ENCODE results near the gene AP1S3. TPM values are rescaled to one million over a fixed set of nuclear protein-coding genes. Genes with fewer than 3 reads are reported as not detected.

The AP1S3 gene
- total and polyA plus RNA-seq, 4 experiments from 2014 or later, result 0.96 to 2.6 (median 1.2) TPM

- peaks cover 0 to 2% (median under 1%) of the 10 kb centered on the region in 4 donors for H3K4me1 Mint-ChIP-seq
- H3K4me3 ChIP-seq (ENCODE audit: low read length in 2 of 2), result no peak overlapping the region
- no peaks in the 10 kb centered on the region for H3K9me3 ChIP-seq (ENCODE audit: control insufficient read depth in 1 of 2, low read length in 2 of 2)
- no peak overlapping the region for H3K4me3 Mint-ChIP-seq
- no peak overlapping the region for H3K27ac ChIP-seq (ENCODE audit: low read depth, low read length)
- intact Hi-C loops (cut with micrococcal nuclease), result no loop called here
- no peaks in the 10 kb centered on the region for H3K4me1 ChIP-seq (ENCODE audit: insufficient read depth, low read length)
- H3K36me3 Mint-ChIP-seq, result no peaks in the 10 kb centered on the region
- H3K36me3 ChIP-seq (ENCODE audit: insufficient read depth, low read length), result no peaks in the 10 kb centered on the region
- no peak for DNase-seq
- H3K27me3 ChIP-seq (ENCODE audit: insufficient read depth, low read length), result no peaks in the 10 kb centered on the region
- ChIA-PET POLR2A (ENCODE audit: partially characterized antibody) (no interaction called here), CTCF (ENCODE audit: partially characterized antibody) (no interaction called here)
- peaks cover 0 to 3% (median 0%) of the 10 kb centered on the region in 8 donors for H3K9me3 Mint-ChIP-seq
- peaks cover 12 to 16% of the 10 kb centered on the region in 2 donors for H3K27me3 Mint-ChIP-seq
- H3K27ac Mint-ChIP-seq, result no peak overlapping the region
Measured at GRCh38 chr2:223751012-223751411, 86.4 kb downstream of the AP1S3 start.

DNA sequence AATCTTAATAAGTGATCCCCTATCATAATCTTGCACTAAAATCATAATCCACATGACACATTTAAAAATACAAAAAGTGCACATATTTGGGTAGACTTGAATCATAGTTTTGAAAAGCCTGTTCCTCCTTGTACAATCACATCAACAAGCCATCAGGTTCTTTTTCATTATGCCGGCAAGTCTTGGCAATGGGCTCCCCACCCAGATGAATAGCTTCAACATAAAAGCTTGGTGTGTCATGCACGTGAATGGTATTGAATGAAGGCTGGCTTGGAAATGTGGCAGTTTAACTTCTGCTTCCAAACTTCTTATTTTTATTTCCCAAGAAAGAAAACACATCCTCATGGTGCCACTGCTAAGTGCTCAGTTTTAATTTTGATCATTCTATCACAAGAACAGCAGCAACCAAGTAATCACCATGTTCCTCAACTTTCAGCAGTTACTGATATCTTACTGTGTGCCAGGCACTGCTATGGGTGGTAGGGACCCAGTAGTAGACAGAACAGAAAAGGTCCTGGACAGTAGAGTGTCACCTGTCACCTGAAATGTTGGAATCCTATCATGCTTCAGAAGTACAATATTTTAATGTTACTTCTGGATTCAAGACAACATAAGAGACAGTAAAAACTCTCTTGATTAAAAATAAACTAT lies 89.9 kb downstream of the AP1S3 start:
- no peak for DNase-seq
- intact Hi-C loops (cut with micrococcal nuclease), result no loop called here
- no peaks in the 10 kb centered on the region for H3K27me3 ChIP-seq (ENCODE audit: insufficient read depth, low read length)
- H3K9me3 ChIP-seq (ENCODE audit: control insufficient read depth in 1 of 2, low read length in 2 of 2), result no peaks in the 10 kb centered on the region
- H3K27ac ChIP-seq (ENCODE audit: low read depth, low read length), result no peak overlapping the region
- Mint-ChIP-seq H3K27me3 (peaks cover 12 to 17% of the 10 kb centered on the region in 2 donors), H3K4me1 (peaks cover 0 to 2% (median under 1%) of the 10 kb centered on the region in 4 donors), H3K36me3 (no peaks in the 10 kb centered on the region), H3K4me3 (no peak overlapping the region), H3K27ac (no peak overlapping the region), H3K9me3 (peaks cover 0 to 3% (median 0%) of the 10 kb centered on the region in 8 donors)
- H3K4me1 ChIP-seq (ENCODE audit: insufficient read depth, low read length), result no peaks in the 10 kb centered on the region
- H3K4me3 ChIP-seq (ENCODE audit: low read length in 2 of 2), result no peak overlapping the region
- ChIA-PET CTCF (ENCODE audit: partially characterized antibody) (no interaction called here), POLR2A (ENCODE audit: partially characterized antibody) (no interaction called here)
- H3K36me3 ChIP-seq (ENCODE audit: insufficient read depth, low read length), result no peaks in the 10 kb centered on the region

- Mint-ChIP-seq H3K4me1 (peaks cover 0 to 2% (median under 1%) of the 10 kb centered on the region in 4 donors), H3K36me3 (no peaks in the 10 kb centered on the region), H3K9me3 (peaks cover 0 to 3% (median 0%) of the 10 kb centered on the region in 8 donors), H3K27me3 (peaks cover 12 to 17% of the 10 kb centered on the region in 2 donors), H3K27ac (peak overlapping the region in 1 of 7 donors; percentile 55), H3K4me3 (no peak overlapping the region)
- no peaks in the 10 kb centered on the region for H3K9me3 ChIP-seq (ENCODE audit: control insufficient read depth in 1 of 2, low read length in 2 of 2)
- H3K36me3 ChIP-seq (ENCODE audit: insufficient read depth, low read length), result no peaks in the 10 kb centered on the region
- intact Hi-C loops (cut with micrococcal nuclease), result no loop called here
- no peaks in the 10 kb centered on the region for H3K4me1 ChIP-seq (ENCODE audit: insufficient read depth, low read length)
- ChIA-PET CTCF (ENCODE audit: partially characterized antibody) (no interaction called here), POLR2A (ENCODE audit: partially characterized antibody) (no interaction called here)
- H3K27me3 ChIP-seq (ENCODE audit: insufficient read depth, low read length), result no peaks in the 10 kb centered on the region
- DNase-seq, result no peak
- no peak overlapping the region for H3K4me3 ChIP-seq (ENCODE audit: low read length in 2 of 2)
- H3K27ac ChIP-seq (ENCODE audit: low read depth, low read length), result no peak overlapping the region
Measured at GRCh38 chr2:223746611-223747010, 90.8 kb downstream of the AP1S3 start.

GRCh38 chr2:223744580-223744979 lies 92.8 kb downstream of the AP1S3 start:
- H3K9me3 ChIP-seq (ENCODE audit: control insufficient read depth in 1 of 2, low read length in 2 of 2), result no peaks in the 10 kb centered on the region
- DNase-seq, result no peak
- H3K36me3 ChIP-seq (ENCODE audit: insufficient read depth, low read length), result no peaks in the 10 kb centered on the region
- Mint-ChIP-seq H3K36me3 (no peaks in the 10 kb centered on the region), H3K4me3 (no peak overlapping the region), H3K27ac (no peak overlapping the region), H3K4me1 (peaks cover 0 to 2% (median under 1%) of the 10 kb centered on the region in 4 donors), H3K27me3 (peaks cover 5 to 8% of the 10 kb centered on the region in 2 donors), H3K9me3 (peaks cover 0 to 2% (median 0%) of the 10 kb centered on the region in 8 donors)
- H3K4me3 ChIP-seq (ENCODE audit: low read length in 2 of 2), result no peak overlapping the region
- H3K27ac ChIP-seq (ENCODE audit: low read depth, low read length), result no peak overlapping the region
- H3K4me1 ChIP-seq (ENCODE audit: insufficient read depth, low read length), result no peaks in the 10 kb centered on the region
- H3K27me3 ChIP-seq (ENCODE audit: insufficient read depth, low read length), result no peaks in the 10 kb centered on the region
- intact Hi-C loops (cut with micrococcal nuclease), result no loop called here
- ChIA-PET POLR2A (ENCODE audit: partially characterized antibody) (no interaction called here), CTCF (ENCODE audit: partially characterized antibody) (no interaction called here)

DNA sequence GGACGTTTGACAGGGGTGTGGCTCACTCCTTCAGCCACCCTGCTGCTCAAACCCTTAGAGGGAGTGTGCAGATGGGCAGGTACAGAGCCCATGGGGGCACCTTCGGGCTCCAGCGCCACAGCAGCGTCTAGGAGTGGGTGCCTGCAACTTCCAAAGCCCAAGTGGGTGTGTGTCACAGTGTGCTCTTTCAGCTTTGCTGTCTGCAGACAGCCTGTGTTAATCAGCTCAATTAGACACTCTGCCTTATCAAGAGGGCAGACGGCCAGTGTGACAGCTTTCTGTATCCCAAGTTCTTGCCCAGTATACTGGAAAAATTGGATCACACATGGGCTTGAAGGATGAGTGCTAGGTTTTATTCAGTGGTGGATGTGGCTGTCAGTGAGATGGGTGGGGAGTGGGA lies 96.7 kb downstream of the AP1S3 start:
- intact Hi-C loops (cut with micrococcal nuclease), result no loop called here
- no peak overlapping the region for H3K27ac Mint-ChIP-seq
- no peak overlapping the region for H3K27ac ChIP-seq (ENCODE audit: low read depth, low read length)
- no peaks in the 10 kb centered on the region for H3K36me3 ChIP-seq (ENCODE audit: insufficient read depth, low read length)
- H3K9me3 ChIP-seq (ENCODE audit: control insufficient read depth in 1 of 2, low read length in 2 of 2), result no peaks in the 10 kb centered on the region
- DNase-seq, result no peak
- CTCF ChIA-PET (ENCODE audit: partially characterized antibody), result no interaction called here
- H3K27me3 Mint-ChIP-seq, result peaks cover 0 to 8% of the 10 kb centered on the region in 2 donors
- no peaks in the 10 kb centered on the region for H3K4me1 ChIP-seq (ENCODE audit: insufficient read depth, low read length)
- H3K4me3 ChIP-seq (ENCODE audit: low read length in 2 of 2), result no peak overlapping the region
- no peaks in the 10 kb centered on the region for H3K27me3 ChIP-seq (ENCODE audit: insufficient read depth, low read length)
- H3K4me1 Mint-ChIP-seq, result no peaks in the 10 kb centered on the region
- H3K9me3 Mint-ChIP-seq, result no peaks in the 10 kb centered on the region
- POLR2A ChIA-PET (ENCODE audit: partially characterized antibody), result no interaction called here
- H3K4me3 Mint-ChIP-seq, result no peak overlapping the region
- H3K36me3 Mint-ChIP-seq, result no peaks in the 10 kb centered on the region

GRCh38 chr2:223737207-223737606 lies 100.2 kb downstream of the AP1S3 start:
- peaks cover 0 to 4% (median 2%) of the 10 kb centered on the region in 8 donors for H3K9me3 Mint-ChIP-seq
- Histone ChIP-seq H3K4me1 (ENCODE audit: insufficient read depth, low read length) (no peaks in the 10 kb centered on the region), H3K36me3 (ENCODE audit: insufficient read depth, low read length) (no peaks in the 10 kb centered on the region), H3K9me3 (ENCODE audit: control insufficient read depth in 1 of 2, low read length in 2 of 2) (no peaks in the 10 kb centered on the region), H3K27ac (ENCODE audit: low read depth, low read length) (no peak overlapping the region), H3K27me3 (ENCODE audit: insufficient read depth, low read length) (no peaks in the 10 kb centered on the region), H3K4me3 (ENCODE audit: low read length in 2 of 2) (no peak overlapping the region)
- no peak for DNase-seq
- POLR2A ChIA-PET (ENCODE audit: partially characterized antibody), result no interaction called here
- intact Hi-C loops (cut with micrococcal nuclease), result no loop called here
- H3K4me3 Mint-ChIP-seq, result no peak overlapping the region
- no peaks in the 10 kb centered on the region for H3K36me3 Mint-ChIP-seq
- no peaks in the 10 kb centered on the region for H3K4me1 Mint-ChIP-seq
- CTCF ChIA-PET (ENCODE audit: partially characterized antibody), result no interaction called here
- no peak overlapping the region for H3K27ac Mint-ChIP-seq
- H3K27me3 Mint-ChIP-seq, result peaks cover 0 to 7% of the 10 kb centered on the region in 2 donors

- no peaks in the 10 kb centered on the region for H3K4me1 ChIP-seq (ENCODE audit: insufficient read depth, low read length)
- no peaks in the 10 kb centered on the region for H3K36me3 ChIP-seq (ENCODE audit: insufficient read depth, low read length)
- no peak overlapping the region for H3K27ac ChIP-seq (ENCODE audit: low read depth, low read length)
- no peaks in the 10 kb centered on the region for H3K27me3 ChIP-seq (ENCODE audit: insufficient read depth, low read length)
- H3K9me3 ChIP-seq (ENCODE audit: control insufficient read depth in 1 of 2, low read length in 2 of 2), result no peaks in the 10 kb centered on the region
- POLR2A ChIA-PET (ENCODE audit: partially characterized antibody), result no interaction called here
- no peak overlapping the region for H3K4me3 Mint-ChIP-seq
- no peak for DNase-seq
- peaks cover 0 to 7% of the 10 kb centered on the region in 2 donors for H3K27me3 Mint-ChIP-seq
- H3K4me1 Mint-ChIP-seq, result no peaks in the 10 kb centered on the region
- H3K27ac Mint-ChIP-seq, result peak overlapping the region in 1 of 7 donors; percentile 62
- CTCF ChIA-PET (ENCODE audit: partially characterized antibody), result no interaction called here
- H3K9me3 Mint-ChIP-seq, result peaks cover 0 to 4% (median 2%) of the 10 kb centered on the region in 8 donors
- H3K36me3 Mint-ChIP-seq, result no peaks in the 10 kb centered on the region
- no peak overlapping the region for H3K4me3 ChIP-seq (ENCODE audit: low read length in 2 of 2)
- intact Hi-C loops (cut with micrococcal nuclease), result no loop called here
Measured at GRCh38 chr2:223736488-223736887, 100.9 kb downstream of the AP1S3 start.

All from CD4-positive, alpha-beta memory T cell (primary cell).